HEK293 (cell line): ENCODE measurements around the gene AGAP3.
A peak's percentile ranks its signal among the peaks of the same experiment; 100 is the strongest.

ENCODE experiments used
- EGR2 ChIP-seq: fragments of 450-650 bp; formaldehyde crosslinking; IDR thresholded peaks from 2 replicates; pipeline ENCODE4 v1.5.1; 2016; ENCODE audit warnings: low read depth, missing biosample characterization, missing genetic modification characterization
- GLI4 ChIP-seq: fragments of 450-650 bp; formaldehyde crosslinking; IDR thresholded peaks from 2 replicates; pipeline ENCODE4 v1.5.1; 2016; ENCODE audit warnings: missing biosample characterization, missing genetic modification characterization
- GLIS2 ChIP-seq: fragments of 450-650 bp; formaldehyde crosslinking; IDR thresholded peaks from 2 replicates; pipeline ENCODE4 v1.5.1; 2016; ENCODE audit warnings: missing biosample characterization, missing genetic modification characterization
- SALL2 ChIP-seq: fragments of 450-650 bp; formaldehyde crosslinking; IDR thresholded peaks from 2 replicates; pipeline ENCODE4 v1.5.0; 2017; ENCODE audit warnings: missing biosample characterization, mild to moderate bottlenecking, missing genetic modification characterization, borderline replicate concordance
- ZFHX2 ChIP-seq: fragments of 450-650 bp; formaldehyde crosslinking; conservative IDR thresholded peaks from 2 replicates; pipeline ENCODE4 v1.5.1; 2016; ENCODE audit warnings: missing biosample characterization, missing genetic modification characterization
- ZNF112 ChIP-seq: fragments of 450-650 bp; formaldehyde crosslinking; IDR thresholded peaks from 2 replicates; pipeline ENCODE4 v1.5.0; 2017; ENCODE audit warnings: missing biosample characterization, missing genetic modification characterization
- ZNF121 ChIP-seq: fragments of 450-650 bp; formaldehyde crosslinking; IDR thresholded peaks from 2 replicates; pipeline ENCODE4 v1.5.1; 2016; ENCODE audit warnings: missing biosample characterization, missing genetic modification characterization
- ZNF146 ChIP-seq: fragments of 450-650 bp; formaldehyde crosslinking; IDR thresholded peaks from 2 replicates; pipeline ENCODE4 v1.5.1; 2016; ENCODE audit warnings: missing biosample characterization, missing genetic modification characterization
- ZNF214 ChIP-seq: fragments of 450-650 bp; formaldehyde crosslinking; IDR thresholded peaks from 2 replicates; pipeline ENCODE4 v1.5.1; 2017; ENCODE audit warnings: missing biosample characterization, mild to moderate bottlenecking, missing genetic modification characterization, borderline replicate concordance
- ZNF248 ChIP-seq: fragments of 450-650 bp; formaldehyde crosslinking; IDR thresholded peaks from 2 replicates; pipeline ENCODE4 v1.5.1; 2017; ENCODE audit warnings: missing biosample characterization, missing genetic modification characterization
- ZNF354C ChIP-seq: fragments of 450-650 bp; formaldehyde crosslinking; IDR thresholded peaks from 2 replicates; pipeline ENCODE4 v1.5.1; 2016; ENCODE audit warnings: missing biosample characterization, missing genetic modification characterization, low read depth, borderline replicate concordance
- ZNF366 ChIP-seq: fragments of 450-650 bp; formaldehyde crosslinking; conservative IDR thresholded peaks from 2 replicates; pipeline ENCODE4 v1.5.1; 2016; ENCODE audit warnings: missing biosample characterization, missing genetic modification characterization
- ZNF391 ChIP-seq: fragments of 450-650 bp; formaldehyde crosslinking; IDR thresholded peaks from 2 replicates; pipeline ENCODE4 v1.5.1; 2016; ENCODE audit warnings: low read depth, missing biosample characterization, missing genetic modification characterization, borderline replicate concordance
- ZNF473 ChIP-seq: fragments of 450-650 bp; formaldehyde crosslinking; IDR thresholded peaks from 2 replicates; pipeline ENCODE4 v1.5.1; 2017; ENCODE audit warnings: missing biosample characterization, missing genetic modification characterization
- ZNF501 ChIP-seq: fragments of 450-650 bp; formaldehyde crosslinking; IDR thresholded peaks from 2 replicates; pipeline ENCODE4 v1.5.1; 2016; ENCODE audit warnings: missing biosample characterization, missing genetic modification characterization
- ZNF555 ChIP-seq: fragments of 450-650 bp; formaldehyde crosslinking; conservative IDR thresholded peaks from 2 replicates; pipeline ENCODE4 v1.5.1; 2017; ENCODE audit warnings: missing biosample characterization, mild to moderate bottlenecking, missing genetic modification characterization, inconsistent platforms
- ZNF571 ChIP-seq: fragments of 450-650 bp; formaldehyde crosslinking; IDR thresholded peaks from 2 replicates; pipeline ENCODE4 v1.5.0; 2017; ENCODE audit warnings: missing biosample characterization, missing genetic modification characterization
- ZNF660 ChIP-seq: fragments of 450-650 bp; IDR thresholded peaks from 2 replicates; pipeline ENCODE4 v1.5.1; 2018; ENCODE audit warnings: missing biosample characterization, mild to moderate bottlenecking, missing genetic modification characterization
- TF ChIP-seq, protein P1 (sequence below): fragments of 450-650 bp; formaldehyde crosslinking; IDR thresholded peaks from 2 replicates; pipeline ENCODE4 v1.5.1; 2016; ENCODE audit warnings: missing biosample characterization, missing genetic modification characterization
- TF ChIP-seq, protein P2 (sequence below): fragments of 450-650 bp; formaldehyde crosslinking; conservative IDR thresholded peaks from 2 replicates; pipeline ENCODE4 v1.5.1; 2016; ENCODE audit warnings: low read depth, missing biosample characterization, missing genetic modification characterization
- TF ChIP-seq, protein P3 (sequence below): fragments of 450-650 bp; formaldehyde crosslinking; IDR thresholded peaks from 2 replicates; pipeline ENCODE4 v1.5.1; 2016; ENCODE audit warnings: missing biosample characterization, missing genetic modification characterization
- TF ChIP-seq, protein P4 (sequence below): fragments of 450-650 bp; formaldehyde crosslinking; IDR thresholded peaks from 2 replicates; pipeline ENCODE4 v1.5.1; 2017; ENCODE audit warnings: missing biosample characterization, missing genetic modification characterization
- TF ChIP-seq, protein P5 (sequence below): fragments of 450-650 bp; IDR thresholded peaks from 2 replicates; pipeline ENCODE4 v1.5.1; 2018; ENCODE audit warnings: missing biosample characterization, mild to moderate bottlenecking, missing genetic modification characterization
- TF ChIP-seq, protein P6 (sequence below): fragments of 450-650 bp; formaldehyde crosslinking; IDR thresholded peaks from 2 replicates; pipeline ENCODE4 v1.5.1; 2017; ENCODE audit warnings: missing biosample characterization, mild to moderate bottlenecking, missing genetic modification characterization, moderate library complexity

Gene AGAP3

DNA sequence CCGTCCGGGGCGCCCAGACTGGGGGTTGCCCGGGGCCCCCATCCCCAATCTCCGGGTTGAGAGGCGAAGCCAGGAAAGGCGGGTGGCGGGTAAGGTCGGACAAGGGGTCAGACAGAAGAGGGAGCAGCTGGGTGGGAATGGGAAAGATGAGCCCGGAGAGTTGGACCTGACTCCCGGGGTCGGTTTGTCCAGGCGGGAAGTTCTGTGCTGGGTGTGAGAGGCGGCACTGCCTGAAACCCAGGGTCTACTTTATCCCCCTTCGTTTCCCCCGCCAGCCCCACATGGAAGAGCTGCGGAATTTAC, 26.2 kb upstream of the AGAP3 start (continued):
- TF ChIP-seq, protein P1, sequence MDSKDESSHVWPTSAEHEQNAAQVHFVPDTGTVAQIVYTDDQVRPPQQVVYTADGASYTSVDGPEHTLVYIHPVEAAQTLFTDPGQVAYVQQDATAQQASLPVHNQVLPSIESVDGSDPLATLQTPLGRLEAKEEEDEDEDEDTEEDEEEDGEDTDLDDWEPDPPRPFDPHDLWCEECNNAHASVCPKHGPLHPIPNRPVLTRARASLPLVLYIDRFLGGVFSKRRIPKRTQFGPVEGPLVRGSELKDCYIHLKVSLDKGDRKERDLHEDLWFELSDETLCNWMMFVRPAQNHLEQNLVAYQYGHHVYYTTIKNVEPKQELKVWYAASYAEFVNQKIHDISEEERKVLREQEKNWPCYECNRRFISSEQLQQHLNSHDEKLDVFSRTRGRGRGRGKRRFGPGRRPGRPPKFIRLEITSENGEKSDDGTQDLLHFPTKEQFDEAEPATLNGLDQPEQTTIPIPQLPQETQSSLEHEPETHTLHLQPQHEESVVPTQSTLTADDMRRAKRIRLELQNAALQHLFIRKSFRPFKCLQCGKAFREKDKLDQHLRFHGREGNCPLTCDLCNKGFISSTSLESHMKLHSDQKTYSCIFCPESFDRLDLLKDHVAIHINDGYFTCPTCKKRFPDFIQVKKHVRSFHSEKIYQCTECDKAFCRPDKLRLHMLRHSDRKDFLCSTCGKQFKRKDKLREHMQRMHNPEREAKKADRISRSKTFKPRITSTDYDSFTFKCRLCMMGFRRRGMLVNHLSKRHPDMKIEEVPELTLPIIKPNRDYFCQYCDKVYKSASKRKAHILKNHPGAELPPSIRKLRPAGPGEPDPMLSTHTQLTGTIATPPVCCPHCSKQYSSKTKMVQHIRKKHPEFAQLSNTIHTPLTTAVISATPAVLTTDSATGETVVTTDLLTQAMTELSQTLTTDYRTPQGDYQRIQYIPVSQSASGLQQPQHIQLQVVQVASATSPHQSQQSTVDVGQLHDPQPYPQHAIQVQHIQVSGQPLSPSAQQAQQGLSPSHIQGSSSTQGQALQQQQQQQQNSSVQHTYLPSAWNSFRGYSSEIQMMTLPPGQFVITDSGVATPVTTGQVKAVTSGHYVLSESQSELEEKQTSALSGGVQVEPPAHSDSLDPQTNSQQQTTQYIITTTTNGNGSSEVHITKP (tag by site-specific recombination) = peak; percentile 38; the same call in 1 of the 2 replicates
- TF ChIP-seq, protein P2, sequence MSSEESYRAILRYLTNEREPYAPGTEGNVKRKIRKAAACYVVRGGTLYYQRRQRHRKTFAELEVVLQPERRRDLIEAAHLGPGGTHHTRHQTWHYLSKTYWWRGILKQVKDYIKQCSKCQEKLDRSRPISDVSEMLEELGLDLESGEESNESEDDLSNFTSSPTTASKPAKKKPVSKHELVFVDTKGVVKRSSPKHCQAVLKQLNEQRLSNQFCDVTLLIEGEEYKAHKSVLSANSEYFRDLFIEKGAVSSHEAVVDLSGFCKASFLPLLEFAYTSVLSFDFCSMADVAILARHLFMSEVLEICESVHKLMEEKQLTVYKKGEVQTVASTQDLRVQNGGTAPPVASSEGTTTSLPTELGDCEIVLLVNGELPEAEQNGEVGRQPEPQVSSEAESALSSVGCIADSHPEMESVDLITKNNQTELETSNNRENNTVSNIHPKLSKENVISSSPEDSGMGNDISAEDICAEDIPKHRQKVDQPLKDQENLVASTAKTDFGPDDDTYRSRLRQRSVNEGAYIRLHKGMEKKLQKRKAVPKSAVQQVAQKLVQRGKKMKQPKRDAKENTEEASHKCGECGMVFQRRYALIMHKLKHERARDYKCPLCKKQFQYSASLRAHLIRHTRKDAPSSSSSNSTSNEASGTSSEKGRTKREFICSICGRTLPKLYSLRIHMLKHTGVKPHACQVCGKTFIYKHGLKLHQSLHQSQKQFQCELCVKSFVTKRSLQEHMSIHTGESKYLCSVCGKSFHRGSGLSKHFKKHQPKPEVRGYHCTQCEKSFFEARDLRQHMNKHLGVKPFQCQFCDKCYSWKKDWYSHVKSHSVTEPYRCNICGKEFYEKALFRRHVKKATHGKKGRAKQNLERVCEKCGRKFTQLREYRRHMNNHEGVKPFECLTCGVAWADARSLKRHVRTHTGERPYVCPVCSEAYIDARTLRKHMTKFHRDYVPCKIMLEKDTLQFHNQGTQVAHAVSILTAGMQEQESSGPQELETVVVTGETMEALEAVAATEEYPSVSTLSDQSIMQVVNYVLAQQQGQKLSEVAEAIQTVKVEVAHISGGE = no peak
- TF ChIP-seq ZNF121 (tag by site-specific recombination) (no peak), ZNF555 (tag by site-specific recombination) (no peak), ZNF501 (tag by site-specific recombination) (no peak), EGR2 (tag by site-specific recombination) (no peak), ZNF473 (tag by site-specific recombination) (no peak), ZNF366 (no peak), GLIS2 (tag by site-specific recombination) (peak; percentile 43), ZNF214 (tag by site-specific recombination) (no peak), ZNF660 (tag by site-specific recombination) (no peak), ZNF354C (tag by site-specific recombination) (no peak), ZNF571 (tag by site-specific recombination) (no peak), ZFHX2 (tag by site-specific recombination) (no peak), GLI4 (tag by site-specific recombination) (no peak), ZNF391 (tag by site-specific recombination) (0 out of 2 replicates have a peak, but pooled peaks have one; percentile 10), SALL2 (no peak), ZNF112 (tag by site-specific recombination) (no peak), ZNF146 (tag by site-specific recombination) (no peak), ZNF248 (tag by site-specific recombination) (no peak)
- TF ChIP-seq, protein P3, sequence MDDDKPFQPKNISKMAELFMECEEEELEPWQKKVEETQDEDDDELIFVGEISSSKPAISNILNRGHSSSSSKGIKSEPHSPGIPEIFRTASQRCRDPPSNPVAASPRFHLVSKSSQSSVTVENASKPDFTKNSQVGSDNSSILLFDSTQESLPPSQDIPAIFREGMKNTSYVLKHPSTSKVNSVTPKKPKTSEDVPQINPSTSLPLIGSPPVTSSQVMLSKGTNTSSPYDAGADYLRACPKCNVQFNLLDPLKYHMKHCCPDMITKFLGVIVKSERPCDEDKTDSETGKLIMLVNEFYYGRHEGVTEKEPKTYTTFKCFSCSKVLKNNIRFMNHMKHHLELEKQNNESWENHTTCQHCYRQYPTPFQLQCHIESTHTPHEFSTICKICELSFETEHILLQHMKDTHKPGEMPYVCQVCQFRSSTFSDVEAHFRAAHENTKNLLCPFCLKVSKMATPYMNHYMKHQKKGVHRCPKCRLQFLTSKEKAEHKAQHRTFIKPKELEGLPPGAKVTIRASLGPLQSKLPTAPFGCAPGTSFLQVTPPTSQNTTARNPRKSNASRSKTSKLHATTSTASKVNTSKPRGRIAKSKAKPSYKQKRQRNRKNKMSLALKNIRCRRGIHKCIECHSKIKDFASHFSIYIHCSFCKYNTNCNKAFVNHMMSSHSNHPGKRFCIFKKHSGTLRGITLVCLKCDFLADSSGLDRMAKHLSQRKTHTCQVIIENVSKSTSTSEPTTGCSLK = no peak
- TF ChIP-seq, protein P4, sequence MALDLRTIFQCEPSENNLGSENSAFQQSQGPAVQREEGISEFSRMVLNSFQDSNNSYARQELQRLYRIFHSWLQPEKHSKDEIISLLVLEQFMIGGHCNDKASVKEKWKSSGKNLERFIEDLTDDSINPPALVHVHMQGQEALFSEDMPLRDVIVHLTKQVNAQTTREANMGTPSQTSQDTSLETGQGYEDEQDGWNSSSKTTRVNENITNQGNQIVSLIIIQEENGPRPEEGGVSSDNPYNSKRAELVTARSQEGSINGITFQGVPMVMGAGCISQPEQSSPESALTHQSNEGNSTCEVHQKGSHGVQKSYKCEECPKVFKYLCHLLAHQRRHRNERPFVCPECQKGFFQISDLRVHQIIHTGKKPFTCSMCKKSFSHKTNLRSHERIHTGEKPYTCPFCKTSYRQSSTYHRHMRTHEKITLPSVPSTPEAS (tag by site-specific recombination) = no peak
- TF ChIP-seq, protein P5, sequence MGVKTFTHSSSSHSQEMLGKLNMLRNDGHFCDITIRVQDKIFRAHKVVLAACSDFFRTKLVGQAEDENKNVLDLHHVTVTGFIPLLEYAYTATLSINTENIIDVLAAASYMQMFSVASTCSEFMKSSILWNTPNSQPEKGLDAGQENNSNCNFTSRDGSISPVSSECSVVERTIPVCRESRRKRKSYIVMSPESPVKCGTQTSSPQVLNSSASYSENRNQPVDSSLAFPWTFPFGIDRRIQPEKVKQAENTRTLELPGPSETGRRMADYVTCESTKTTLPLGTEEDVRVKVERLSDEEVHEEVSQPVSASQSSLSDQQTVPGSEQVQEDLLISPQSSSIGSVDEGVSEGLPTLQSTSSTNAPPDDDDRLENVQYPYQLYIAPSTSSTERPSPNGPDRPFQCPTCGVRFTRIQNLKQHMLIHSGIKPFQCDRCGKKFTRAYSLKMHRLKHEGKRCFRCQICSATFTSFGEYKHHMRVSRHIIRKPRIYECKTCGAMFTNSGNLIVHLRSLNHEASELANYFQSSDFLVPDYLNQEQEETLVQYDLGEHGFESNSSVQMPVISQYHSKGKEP (tag by site-specific recombination) = no peak
- TF ChIP-seq, protein P6, sequence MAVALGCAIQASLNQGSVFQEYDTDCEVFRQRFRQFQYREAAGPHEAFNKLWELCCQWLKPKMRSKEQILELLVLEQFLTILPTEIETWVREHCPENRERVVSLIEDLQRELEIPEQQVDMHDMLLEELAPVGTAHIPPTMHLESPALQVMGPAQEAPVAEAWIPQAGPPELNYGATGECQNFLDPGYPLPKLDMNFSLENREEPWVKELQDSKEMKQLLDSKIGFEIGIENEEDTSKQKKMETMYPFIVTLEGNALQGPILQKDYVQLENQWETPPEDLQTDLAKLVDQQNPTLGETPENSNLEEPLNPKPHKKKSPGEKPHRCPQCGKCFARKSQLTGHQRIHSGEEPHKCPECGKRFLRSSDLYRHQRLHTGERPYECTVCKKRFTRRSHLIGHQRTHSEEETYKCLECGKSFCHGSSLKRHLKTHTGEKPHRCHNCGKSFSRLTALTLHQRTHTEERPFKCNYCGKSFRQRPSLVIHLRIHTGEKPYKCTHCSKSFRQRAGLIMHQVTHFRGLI (tag by site-specific recombination) = no peak
- TF ChIP-seq, all 188 proteins: peak for 7
